Omental fat pad (tissue), 4 donors: ENCODE results near the gene TMEM42. TPM values are rescaled to one million over a fixed set of nuclear protein-coding genes. Genes with fewer than 3 reads are reported as not detected.
"Not testable (repeated sequence)": the region's sequence is repeated elsewhere in the genome, so short reads cannot be mapped to it uniquely, and the experiment has no call there.

Experiments
- ATAC-seq: fragments of 150-250 bp; one replicate; pipeline ENCODE4 v1.9.1; 2016; ENCODE audit warnings: mild to moderate bottlenecking, moderate library complexity; ENCODE audit not compliant: low FRiP score
- DNase-seq: peaks from one replicate; pipeline ENCODE4 v3.0.0-alpha.2; 2019; ENCODE audit warnings: low spot score
- total RNA-seq, 4 donors: library from RNA; depleted of rRNA; stranded (reverse); fragments of >200 nt; gene quantifications; one replicate each; pipeline ENCODE4 v1.1.0, GENCODE V29; 2016
- TF ChIP-seq, protein P1 (sequence below), 3 donors: fragments of 450-650 bp; IDR thresholded peaks; one replicate each; pipeline ENCODE4 v1.5.1; 2016 to 2017; ENCODE audit warnings: antibody characterized with exemption in 3 of 3, mild to moderate bottlenecking in 3 of 3, moderate library complexity in 2 of 3

TMEM42 gene
- total RNA-seq, 4 donors from 2014 or later = 6.1 to 22.1 (median 18.0) TPM

DNA sequence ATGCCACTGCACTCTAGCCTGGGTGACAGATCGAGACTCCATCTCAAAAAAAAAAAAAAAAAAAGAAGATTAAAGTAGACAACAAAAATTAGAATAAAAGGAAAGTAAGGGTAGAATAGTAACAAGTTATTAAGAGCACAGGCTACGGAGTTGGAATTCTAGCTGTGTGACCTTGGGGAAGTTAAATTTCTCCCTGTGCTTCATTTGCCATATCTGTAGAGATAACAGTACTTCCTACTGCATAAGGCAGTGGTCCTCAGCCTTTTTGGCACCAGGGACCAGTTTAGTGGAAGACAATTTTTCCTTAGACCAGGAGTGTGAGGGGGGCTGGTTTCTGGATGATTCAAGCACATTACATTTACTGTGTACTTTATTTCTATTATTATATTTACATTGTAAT is 28.7 kb upstream of the TMEM42 start:
- ATAC-seq (no peak), DNase-seq (no peak)
- TF ChIP-seq, protein P1, sequence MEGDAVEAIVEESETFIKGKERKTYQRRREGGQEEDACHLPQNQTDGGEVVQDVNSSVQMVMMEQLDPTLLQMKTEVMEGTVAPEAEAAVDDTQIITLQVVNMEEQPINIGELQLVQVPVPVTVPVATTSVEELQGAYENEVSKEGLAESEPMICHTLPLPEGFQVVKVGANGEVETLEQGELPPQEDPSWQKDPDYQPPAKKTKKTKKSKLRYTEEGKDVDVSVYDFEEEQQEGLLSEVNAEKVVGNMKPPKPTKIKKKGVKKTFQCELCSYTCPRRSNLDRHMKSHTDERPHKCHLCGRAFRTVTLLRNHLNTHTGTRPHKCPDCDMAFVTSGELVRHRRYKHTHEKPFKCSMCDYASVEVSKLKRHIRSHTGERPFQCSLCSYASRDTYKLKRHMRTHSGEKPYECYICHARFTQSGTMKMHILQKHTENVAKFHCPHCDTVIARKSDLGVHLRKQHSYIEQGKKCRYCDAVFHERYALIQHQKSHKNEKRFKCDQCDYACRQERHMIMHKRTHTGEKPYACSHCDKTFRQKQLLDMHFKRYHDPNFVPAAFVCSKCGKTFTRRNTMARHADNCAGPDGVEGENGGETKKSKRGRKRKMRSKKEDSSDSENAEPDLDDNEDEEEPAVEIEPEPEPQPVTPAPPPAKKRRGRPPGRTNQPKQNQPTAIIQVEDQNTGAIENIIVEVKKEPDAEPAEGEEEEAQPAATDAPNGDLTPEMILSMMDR (IDR thresholded peaks at IDR 0.05) = no peak

DNA sequence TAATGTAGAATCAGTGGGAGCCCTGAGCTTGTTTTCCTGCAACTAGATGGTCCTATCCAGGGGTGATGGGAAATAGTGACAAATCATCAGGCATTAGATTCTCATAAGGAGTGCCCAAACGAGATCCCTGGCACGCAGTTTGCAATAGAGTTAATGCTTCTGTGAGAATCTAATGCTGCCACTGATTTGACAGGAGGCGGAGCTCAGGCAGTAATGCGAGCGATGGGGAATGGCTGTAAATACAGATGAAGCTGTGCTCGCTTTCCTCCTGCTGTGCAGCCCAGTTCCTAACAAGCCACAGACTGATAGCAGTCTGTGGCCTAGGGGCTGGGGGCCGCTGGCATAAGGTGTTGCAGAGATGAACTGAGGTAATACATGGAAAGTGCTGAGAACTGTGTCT is 28.3 kb upstream of the TMEM42 start:
- TF ChIP-seq, protein P1 (IDR thresholded peaks at IDR 0.05) = no peak
- ATAC-seq (no peak), DNase-seq (no peak)

DNA sequence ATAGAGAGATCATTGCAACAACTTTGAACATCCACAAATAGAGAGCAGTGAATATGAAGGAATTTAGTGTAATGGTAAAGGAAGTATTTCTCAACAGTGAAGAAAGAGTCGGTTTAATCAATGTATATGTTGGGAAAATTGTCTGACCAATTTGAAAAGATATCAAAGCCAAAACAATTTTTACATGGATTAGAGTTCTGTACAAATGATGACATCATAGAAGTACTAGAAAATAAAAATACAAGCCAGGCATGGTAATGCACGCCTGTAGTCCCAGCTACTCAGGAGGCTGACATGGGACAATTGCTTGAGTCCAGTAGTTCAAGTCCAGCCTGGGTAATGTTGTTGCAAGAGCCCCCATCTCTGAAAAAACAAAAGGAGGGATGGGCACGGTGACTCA is 26.0 kb upstream of the TMEM42 start:
- ATAC-seq (no peak), DNase-seq (no peak)
- TF ChIP-seq, protein P1 (IDR thresholded peaks at IDR 0.05) = no peak

DNA sequence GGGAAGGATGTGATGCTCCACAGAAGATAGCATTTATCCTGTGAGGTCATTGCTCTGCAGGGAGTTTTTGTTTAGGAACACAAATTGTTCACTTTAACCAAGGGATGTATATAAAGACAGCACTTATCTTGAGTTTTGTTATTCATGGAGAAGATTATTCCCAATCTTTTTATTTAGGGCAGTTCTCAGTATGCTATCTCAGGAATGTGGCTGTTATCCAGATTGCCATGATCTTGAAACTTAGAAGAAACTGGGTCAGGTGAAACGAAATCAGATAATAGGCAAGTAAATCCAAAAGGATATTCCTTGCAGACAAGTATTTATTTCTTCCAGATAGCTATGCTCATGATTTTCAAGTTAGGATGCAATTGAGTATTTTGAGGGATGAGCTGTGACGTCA is 19.3 kb upstream of the TMEM42 start:
- TF ChIP-seq, protein P1 (IDR thresholded peaks at IDR 0.05) = no peak
- DNase-seq (no peak), ATAC-seq (no peak)

DNA sequence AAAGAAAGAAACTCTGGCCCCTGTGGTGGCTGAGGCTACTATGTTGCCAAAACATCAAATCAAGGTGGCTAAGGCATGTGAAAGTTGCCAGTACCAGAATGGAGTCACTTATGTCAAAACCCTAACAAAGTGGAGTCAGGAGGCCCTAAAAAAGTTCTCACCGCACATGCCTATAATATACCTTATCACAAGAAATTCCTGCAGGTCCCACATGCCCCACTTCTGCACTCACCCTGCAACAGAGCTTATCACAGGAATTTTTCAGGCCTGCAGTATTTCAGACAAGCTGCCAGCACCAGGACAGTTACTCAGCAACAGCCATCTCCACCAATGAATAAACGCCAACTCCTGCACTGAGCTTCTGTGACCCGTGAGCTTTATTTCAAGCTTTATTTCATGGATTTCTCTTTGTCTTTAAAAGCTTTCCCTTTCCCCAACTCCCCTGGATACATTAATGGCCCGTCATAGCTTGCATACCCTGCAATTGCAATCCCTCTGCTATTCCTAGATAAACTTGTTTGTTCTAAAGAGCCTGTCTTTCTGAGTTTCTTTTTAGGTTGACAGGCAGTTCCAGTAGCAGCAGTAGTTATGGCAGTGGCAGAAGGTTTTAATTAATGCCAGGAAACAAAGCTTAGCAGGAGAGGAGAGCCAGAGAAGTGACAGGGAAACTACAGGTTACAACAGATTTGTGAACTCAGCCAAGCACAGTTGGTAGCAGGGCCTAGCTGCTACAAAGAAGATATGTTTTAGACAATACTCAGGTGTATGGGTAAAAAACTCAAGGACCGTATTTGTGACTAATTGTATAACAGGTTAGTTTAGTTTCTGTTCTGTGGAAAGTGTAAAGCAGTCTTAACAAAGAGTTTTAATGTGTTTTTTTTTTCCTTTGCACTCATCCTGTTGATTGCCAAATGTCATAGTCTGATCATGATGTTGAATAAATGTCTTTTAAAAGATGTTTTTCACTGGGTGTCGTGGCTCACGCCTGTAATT is 15.9 kb upstream of the TMEM42 start:
- peak; percentile 73 for ATAC-seq
- TF ChIP-seq, protein P1 (IDR thresholded peaks at IDR 0.05) = no peak
- DNase-seq = no peak

DNA sequence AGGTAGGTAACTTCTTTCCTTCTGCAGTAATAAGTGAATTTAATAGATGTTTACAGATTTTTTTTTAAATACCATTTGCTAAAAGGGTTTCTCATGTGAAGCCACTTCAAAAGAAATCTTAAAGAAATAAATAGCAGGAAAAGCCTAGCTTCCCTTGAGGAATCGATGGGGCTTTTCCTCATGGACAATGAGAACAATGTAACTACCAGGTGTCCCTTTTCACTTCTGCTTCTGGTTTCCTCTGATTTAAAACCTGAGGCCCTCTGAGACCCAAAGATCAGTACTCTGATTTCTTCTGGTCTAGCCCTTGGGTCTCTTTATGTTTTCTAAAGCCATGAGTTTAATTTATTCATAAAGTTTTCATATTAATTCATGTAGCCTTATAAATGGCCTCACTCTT is 13.1 kb upstream of the TMEM42 start:
- no peak for ATAC-seq
- DNase-seq = no peak
- TF ChIP-seq, protein P1 (IDR thresholded peaks at IDR 0.05) = no peak

DNA sequence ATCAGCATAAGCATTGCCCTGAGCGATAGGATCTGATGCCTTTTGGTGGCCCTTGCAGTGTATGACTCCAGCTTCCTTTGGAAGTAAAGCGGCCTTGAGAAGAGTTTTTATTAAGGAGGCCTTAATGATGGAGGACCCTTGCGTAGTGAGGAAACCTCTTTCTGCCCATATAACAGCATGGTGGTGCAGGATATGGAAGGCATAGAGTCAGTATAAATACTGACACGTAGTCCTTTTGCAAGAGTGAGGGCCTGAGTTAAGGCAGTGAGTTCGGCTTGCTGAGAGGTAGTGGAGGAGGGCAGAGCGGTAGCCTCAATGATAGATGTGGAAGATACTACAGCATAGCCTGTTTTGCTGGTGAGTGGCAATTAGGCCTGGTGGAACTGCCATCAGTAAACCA is 5.0 kb upstream of the TMEM42 start:
- not testable (repeated sequence) for DNase-seq, ATAC-seq
